Fibroblast of villous mesenchyme (primary cell): ENCODE measurements around the gene FGFR3. TPM values are rescaled to one million over a fixed set of nuclear protein-coding genes. Genes with fewer than 3 reads are reported as not detected.

Experiments
- DNase-seq: peaks from one replicate; pipeline ENCODE4 v3.0.0-alpha.2; 2010; ENCODE audit warnings: low read depth
- H3K4me3 ChIP-seq: 2 replicates; pipeline ENCODE4 v1.5.1; 2011; ENCODE audit warnings: low read depth, mild to moderate bottlenecking, low read length
- CTCF ChIP-seq: IDR thresholded peaks from 2 replicates; pipeline ENCODE4 v1.5.1; 2012; ENCODE audit warnings: low read depth, mild to moderate bottlenecking, low read length; ENCODE audit not compliant: insufficient read depth
- total RNA-seq: library from RNA; depleted of rRNA; stranded (reverse); fragments of >200 nt; gene quantifications from 2 replicates; pipeline ENCODE4 v1.2.3, GENCODE V29; 2012

Gene FGFR3
- total RNA-seq, 1 donor: 0.86 TPM

GRCh38 chr4:1755297-1755696 lies 37.8 kb upstream of the FGFR3 start:
- DNase-seq: no peak
- no peak for TF ChIP-seq CTCF
- no peak overlapping the region for H3K4me3 ChIP-seq

DNA sequence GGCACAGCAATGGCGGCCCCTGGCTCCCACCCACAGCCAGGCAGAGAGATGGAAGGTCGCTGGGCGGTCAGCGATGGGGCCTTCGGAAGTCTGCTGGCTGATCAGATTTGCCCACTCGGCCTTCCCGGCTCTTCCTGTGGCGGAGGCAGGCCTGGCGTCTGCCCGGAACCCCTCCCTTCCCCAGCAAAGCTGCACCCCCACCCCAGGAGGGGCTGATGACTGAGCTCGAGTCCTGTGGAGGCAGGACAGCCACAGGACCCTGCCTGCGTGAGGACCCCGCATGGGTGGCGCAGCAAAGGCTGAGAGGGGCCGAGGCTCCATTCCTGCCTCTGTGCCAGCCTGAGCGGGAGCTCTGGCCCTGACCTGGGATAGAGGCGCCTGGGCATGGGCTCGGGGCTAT lies 37.0 kb upstream of the FGFR3 start:
- TF ChIP-seq CTCF: no peak
- DNase-seq: no peak
- no peak overlapping the region for H3K4me3 ChIP-seq

GRCh38 chr4:1756893-1757779 lies 36.0 kb upstream of the FGFR3 start:
- no peak for DNase-seq
- no peak overlapping the region for H3K4me3 ChIP-seq
- no peak for TF ChIP-seq CTCF

DNA sequence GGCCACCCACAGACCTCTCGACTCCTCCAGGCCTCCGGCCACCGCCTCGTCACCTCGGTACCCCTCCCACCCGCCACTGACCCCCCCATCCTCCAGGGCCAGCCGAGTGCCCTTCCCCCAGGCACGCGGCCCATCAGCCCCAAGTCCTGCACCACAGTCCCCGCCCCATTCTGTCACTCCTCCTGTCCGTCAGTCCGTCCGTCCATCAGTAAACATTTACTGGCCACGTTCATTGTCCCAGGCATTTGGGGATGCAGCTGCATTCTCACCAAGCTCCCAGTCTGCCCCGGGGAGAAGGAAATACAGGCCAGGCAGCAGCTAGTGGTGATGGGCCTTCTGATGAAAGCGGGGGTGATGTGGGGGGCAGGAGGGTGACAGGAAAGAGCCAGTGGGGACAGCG lies 35.3 kb upstream of the FGFR3 start:
- H3K4me3 ChIP-seq: no peak overlapping the region
- DNase-seq: no peak
- no peak for TF ChIP-seq CTCF

- H3K4me3 ChIP-seq: no peak overlapping the region
- no peak for DNase-seq
- no peak for TF ChIP-seq CTCF
Measured at GRCh38 chr4:1758306-1759121, 34.6 kb upstream of the FGFR3 start.

GRCh38 chr4:1759170-1759817 lies 33.8 kb upstream of the FGFR3 start:
- no peak for TF ChIP-seq CTCF
- no peak overlapping the region for H3K4me3 ChIP-seq
- DNase-seq: no peak
